WTC11 (cell line): Measurements from ENCODE around the gene SAMSN1.

Experiments used
- CBFB ChIP-seq: sonication (generic); formaldehyde crosslinking; IDR thresholded peaks from 2 replicates; pipeline ENCODE4 v1.8.1; 2022; ENCODE audit warnings: mild to moderate bottlenecking, low read depth, missing genetic modification reagents
- ELF4 ChIP-seq: sonication (generic); formaldehyde crosslinking; IDR thresholded peaks from 2 replicates; pipeline ENCODE4 v1.8.1; 2022; ENCODE audit warnings: low read depth, mild to moderate bottlenecking, moderate library complexity, missing genetic modification reagents
- ERG ChIP-seq: fragments of 250-450 bp; sonication (Bioruptor Pico); IDR thresholded peaks from 2 replicates; pipeline ENCODE4 v1.8.0; 2021; ENCODE audit warnings: mild to moderate bottlenecking
- FOXP4 ChIP-seq: sonication (generic); formaldehyde crosslinking; IDR thresholded peaks from 2 replicates; pipeline ENCODE4 v1.8.0; 2022; ENCODE audit warnings: mild to moderate bottlenecking, missing genetic modification reagents
- GABPB1 ChIP-seq: sonication (generic); formaldehyde crosslinking; IDR thresholded peaks from 2 replicates; pipeline ENCODE4 v1.8.1; 2023; ENCODE audit warnings: mild to moderate bottlenecking, missing genetic modification reagents
- SMAD3 ChIP-seq: sonication (generic); formaldehyde crosslinking; IDR thresholded peaks from 2 replicates; pipeline ENCODE4 v1.8.0; 2022; ENCODE audit warnings: missing genetic modification reagents, mild to moderate bottlenecking, borderline replicate concordance
- SOX15 ChIP-seq: fragments of 250-450 bp; sonication (Bioruptor Pico); IDR thresholded peaks from 2 replicates; pipeline ENCODE4 v1.9.0; 2021; ENCODE audit warnings: mild to moderate bottlenecking
- ZMAT4 ChIP-seq: fragments of 250-450 bp; sonication (Bioruptor Pico); IDR thresholded peaks from 2 replicates; pipeline ENCODE4 v1.9.0; 2021; ENCODE audit warnings: mild to moderate bottlenecking
- ZNF121 ChIP-seq: sonication (generic); formaldehyde crosslinking; IDR thresholded peaks from 2 replicates; pipeline ENCODE4 v1.8.0; 2023; ENCODE audit warnings: missing genetic modification reagents
- TF ChIP-seq, protein P1 (sequence below): fragments of 200-600 bp; IDR thresholded peaks from 2 replicates; pipeline ENCODE4 v1.8.0; 2022; ENCODE audit warnings: antibody characterized with exemption
- TF ChIP-seq, protein P2 (sequence below): sonication (generic); formaldehyde crosslinking; conservative IDR thresholded peaks from 2 replicates; pipeline ENCODE4 v1.8.1; 2023; ENCODE audit warnings: mild to moderate bottlenecking, low read depth, missing genetic modification reagents, moderate library complexity
- TF ChIP-seq, protein P3 (sequence below): sonication (generic); formaldehyde crosslinking; IDR thresholded peaks from 2 replicates; pipeline ENCODE4 v1.8.0; 2022; ENCODE audit warnings: mild to moderate bottlenecking, missing genetic modification reagents
- TF ChIP-seq, protein P4 (sequence below): sonication (generic); formaldehyde crosslinking; IDR thresholded peaks from 2 replicates; pipeline ENCODE4 v1.8.0; 2022; ENCODE audit warnings: mild to moderate bottlenecking, missing genetic modification reagents

DNA sequence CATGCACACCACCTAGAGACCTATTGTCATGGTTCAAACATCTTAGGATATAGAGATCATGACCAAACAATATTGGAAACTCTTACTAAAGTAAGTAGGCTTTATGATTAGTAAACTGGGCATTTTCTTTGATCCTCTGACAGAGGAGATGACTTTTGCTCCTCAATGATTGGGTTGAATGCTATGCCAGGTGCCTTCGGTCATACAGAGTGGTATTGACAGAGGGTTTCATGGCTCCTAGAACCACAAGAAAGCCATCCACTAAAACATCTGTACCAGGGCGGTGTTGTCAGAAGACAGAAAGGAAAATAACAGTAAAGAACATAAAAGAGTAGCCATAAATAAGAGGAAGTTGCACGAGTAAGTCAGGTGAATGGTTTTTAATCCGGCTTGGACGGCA is 20.8 kb upstream of the SAMSN1 start:
- TF ChIP-seq, protein P1, sequence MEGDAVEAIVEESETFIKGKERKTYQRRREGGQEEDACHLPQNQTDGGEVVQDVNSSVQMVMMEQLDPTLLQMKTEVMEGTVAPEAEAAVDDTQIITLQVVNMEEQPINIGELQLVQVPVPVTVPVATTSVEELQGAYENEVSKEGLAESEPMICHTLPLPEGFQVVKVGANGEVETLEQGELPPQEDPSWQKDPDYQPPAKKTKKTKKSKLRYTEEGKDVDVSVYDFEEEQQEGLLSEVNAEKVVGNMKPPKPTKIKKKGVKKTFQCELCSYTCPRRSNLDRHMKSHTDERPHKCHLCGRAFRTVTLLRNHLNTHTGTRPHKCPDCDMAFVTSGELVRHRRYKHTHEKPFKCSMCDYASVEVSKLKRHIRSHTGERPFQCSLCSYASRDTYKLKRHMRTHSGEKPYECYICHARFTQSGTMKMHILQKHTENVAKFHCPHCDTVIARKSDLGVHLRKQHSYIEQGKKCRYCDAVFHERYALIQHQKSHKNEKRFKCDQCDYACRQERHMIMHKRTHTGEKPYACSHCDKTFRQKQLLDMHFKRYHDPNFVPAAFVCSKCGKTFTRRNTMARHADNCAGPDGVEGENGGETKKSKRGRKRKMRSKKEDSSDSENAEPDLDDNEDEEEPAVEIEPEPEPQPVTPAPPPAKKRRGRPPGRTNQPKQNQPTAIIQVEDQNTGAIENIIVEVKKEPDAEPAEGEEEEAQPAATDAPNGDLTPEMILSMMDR: no peak
- no peak for TF ChIP-seq CBFB (CRISPR knock-in tag)
- TF ChIP-seq ZMAT4 (CRISPR knock-in tag): no peak
- TF ChIP-seq GABPB1 (CRISPR knock-in tag): no peak
- TF ChIP-seq, protein P2, sequence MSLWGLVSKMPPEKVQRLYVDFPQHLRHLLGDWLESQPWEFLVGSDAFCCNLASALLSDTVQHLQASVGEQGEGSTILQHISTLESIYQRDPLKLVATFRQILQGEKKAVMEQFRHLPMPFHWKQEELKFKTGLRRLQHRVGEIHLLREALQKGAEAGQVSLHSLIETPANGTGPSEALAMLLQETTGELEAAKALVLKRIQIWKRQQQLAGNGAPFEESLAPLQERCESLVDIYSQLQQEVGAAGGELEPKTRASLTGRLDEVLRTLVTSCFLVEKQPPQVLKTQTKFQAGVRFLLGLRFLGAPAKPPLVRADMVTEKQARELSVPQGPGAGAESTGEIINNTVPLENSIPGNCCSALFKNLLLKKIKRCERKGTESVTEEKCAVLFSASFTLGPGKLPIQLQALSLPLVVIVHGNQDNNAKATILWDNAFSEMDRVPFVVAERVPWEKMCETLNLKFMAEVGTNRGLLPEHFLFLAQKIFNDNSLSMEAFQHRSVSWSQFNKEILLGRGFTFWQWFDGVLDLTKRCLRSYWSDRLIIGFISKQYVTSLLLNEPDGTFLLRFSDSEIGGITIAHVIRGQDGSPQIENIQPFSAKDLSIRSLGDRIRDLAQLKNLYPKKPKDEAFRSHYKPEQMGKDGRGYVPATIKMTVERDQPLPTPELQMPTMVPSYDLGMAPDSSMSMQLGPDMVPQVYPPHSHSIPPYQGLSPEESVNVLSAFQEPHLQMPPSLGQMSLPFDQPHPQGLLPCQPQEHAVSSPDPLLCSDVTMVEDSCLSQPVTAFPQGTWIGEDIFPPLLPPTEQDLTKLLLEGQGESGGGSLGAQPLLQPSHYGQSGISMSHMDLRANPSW (CRISPR knock-in tag): no peak
- no peak for TF ChIP-seq SOX15 (CRISPR knock-in tag)
- TF ChIP-seq, protein P3, sequence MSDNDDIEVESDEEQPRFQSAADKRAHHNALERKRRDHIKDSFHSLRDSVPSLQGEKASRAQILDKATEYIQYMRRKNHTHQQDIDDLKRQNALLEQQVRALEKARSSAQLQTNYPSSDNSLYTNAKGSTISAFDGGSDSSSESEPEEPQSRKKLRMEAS (CRISPR knock-in tag): no peak
- TF ChIP-seq ERG (CRISPR knock-in tag): no peak
- TF ChIP-seq SMAD3 (CRISPR knock-in tag): no peak
- no peak for TF ChIP-seq FOXP4 (CRISPR knock-in tag)
- no peak for TF ChIP-seq ELF4 (CRISPR knock-in tag)
- no peak for TF ChIP-seq ZNF121 (CRISPR knock-in tag)
- TF ChIP-seq, protein P4, sequence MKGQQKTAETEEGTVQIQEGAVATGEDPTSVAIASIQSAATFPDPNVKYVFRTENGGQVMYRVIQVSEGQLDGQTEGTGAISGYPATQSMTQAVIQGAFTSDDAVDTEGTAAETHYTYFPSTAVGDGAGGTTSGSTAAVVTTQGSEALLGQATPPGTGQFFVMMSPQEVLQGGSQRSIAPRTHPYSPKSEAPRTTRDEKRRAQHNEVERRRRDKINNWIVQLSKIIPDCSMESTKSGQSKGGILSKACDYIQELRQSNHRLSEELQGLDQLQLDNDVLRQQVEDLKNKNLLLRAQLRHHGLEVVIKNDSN: no peak
